Esophagus muscularis mucosa (tissue), 4 donors: ENCODE results near the gene HOXA7. TPM values are rescaled to one million over a fixed set of nuclear protein-coding genes. Genes with fewer than 3 reads are reported as not detected.

Experiments used
- DNase-seq: peaks from one replicate; pipeline ENCODE4 v3.0.0-alpha.2; 2017; ENCODE audit errors: extremely low spot score
- H3K27ac ChIP-seq, 4 donors: fragments of 200-600 bp; sonication (generic); replicated peaks in 1 of 4; 1 replicate in 3 of 4; 2 replicates in 1 of 4; pipeline ENCODE4 v1.5.1; 2016 to 2019; ENCODE audit warnings: mild to moderate bottlenecking in 1 of 4
- H3K27me3 ChIP-seq, 4 donors: fragments of 200-600 bp; sonication (generic); one replicate each; pipeline versions ENCODE4 v1.5.1 to v1.6.0; 2016 to 2019
- H3K36me3 ChIP-seq, 4 donors: fragments of 200-600 bp; sonication (generic); one replicate each; pipeline ENCODE4 v1.5.1; 2016 to 2019
- H3K4me1 ChIP-seq, 4 donors: fragments of 200-600 bp; sonication (generic); one replicate each; pipeline ENCODE4 v1.5.1; 2016 to 2019
- H3K4me3 ChIP-seq, 4 donors: fragments of 200-600 bp; sonication (generic); 1 replicate in 2 of 4; 2 replicates in 2 of 4; pipeline ENCODE4 v1.5.1; 2016 to 2019; ENCODE audit warnings: mild to moderate bottlenecking in 4 of 4, moderate library complexity in 1 of 4
- H3K9me3 ChIP-seq, 4 donors: fragments of 200-600 bp; sonication (generic); 1 replicate in 3 of 4; 2 replicates in 1 of 4; pipeline ENCODE4 v1.5.1; 2016 to 2019
- EP300 ChIP-seq: sonication (generic); formaldehyde crosslinking; IDR thresholded peaks from one replicate; pipeline ENCODE4 v1.6.1; 2017; ENCODE audit warnings: antibody characterized with exemption
- POLR2A ChIP-seq: fragments of 450-650 bp; IDR thresholded peaks from one replicate; pipeline ENCODE4 v1.6.1; 2017; ENCODE audit warnings: antibody characterized with exemption, moderate library complexity, mild to moderate bottlenecking, low read depth
- POLR2AphosphoS5 ChIP-seq, 2 donors: sonication (generic); formaldehyde crosslinking; IDR thresholded peaks; one replicate each; pipeline ENCODE4 v1.6.1; 2017; ENCODE audit warnings: antibody characterized with exemption in 2 of 2
- WGBS: methylation state at CpG from one replicate; pipeline ENCODE4 v1.1.5; 2018; 5-methylcytosine and 5-hydroxymethylcytosine counted together
- intact Hi-C: fragments of 100-400 bp; cut with DNase I; formaldehyde crosslinking; loops from one replicate; pipeline ENCODE4 v1.15.1; 2023
- small RNA-seq, 3 donors: library from RNA; depleted of rRNA; stranded (forward); fragments of <200 nt; gene quantifications; one replicate each; pipeline ENCODE3, GENCODE V24; 2016
- total RNA-seq, 4 donors: library from RNA; depleted of rRNA; stranded (reverse); fragments of >200 nt; gene quantifications; one replicate each; pipeline versions ENCODE4 v1.1.0 to v1.2.1, GENCODE V29; 2016
- TF ChIP-seq, protein P1 (sequence below), 3 experiments: fragments of 200-600 bp in 2 of 3; fragments of 450-650 bp in 1 of 3; sonication (generic) in 2 of 3; IDR thresholded peaks; one replicate each; pipeline ENCODE4 v1.5.1; 2017 to 2019; ENCODE audit warnings: antibody characterized with exemption in 3 of 3, mild to moderate bottlenecking in 2 of 3, moderate library complexity in 1 of 3

Gene HOXA7
- total RNA-seq, 4 donors from 2014 or later = 0.33 to 1.7 (median 0.49) TPM

DNA sequence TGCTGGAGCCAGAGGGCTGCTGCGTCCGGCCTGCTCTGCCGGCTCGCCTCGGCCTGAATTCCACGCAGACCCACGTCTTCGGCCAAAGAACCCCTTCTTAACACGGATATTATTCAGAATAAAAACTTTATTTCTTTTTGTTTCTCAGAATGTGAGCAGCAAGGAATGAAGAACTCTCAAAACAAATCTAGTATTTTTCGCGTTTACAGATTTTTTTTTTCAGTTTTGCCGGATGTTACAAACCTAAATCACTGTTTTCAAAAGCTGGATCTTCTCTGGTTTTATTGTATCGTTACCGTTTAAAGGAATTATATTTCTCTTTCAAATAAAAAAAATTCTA, 49.6 kb downstream of the HOXA7 start:
- WGBS = 31% methylated on average over 14 of the region's 14 CpGs
- Histone ChIP-seq H3K27ac (peak overlapping the region; percentile 96 to 100 (median 99)), H3K9me3 (no peaks in the 10 kb centered on the region), H3K27me3 (peaks cover 0 to 3% (median 0%) of the 10 kb centered on the region in 4 donors), H3K36me3 (no peaks in the 10 kb centered on the region), H3K4me3 (peak overlapping the region; percentile 66 to 96 (median 84)), H3K4me1 (peaks cover 38 to 93% (median 78%) of the 10 kb centered on the region in 4 donors)
- no peak for DNase-seq
- intact Hi-C loops = no loop called here
- TF ChIP-seq, protein P1, sequence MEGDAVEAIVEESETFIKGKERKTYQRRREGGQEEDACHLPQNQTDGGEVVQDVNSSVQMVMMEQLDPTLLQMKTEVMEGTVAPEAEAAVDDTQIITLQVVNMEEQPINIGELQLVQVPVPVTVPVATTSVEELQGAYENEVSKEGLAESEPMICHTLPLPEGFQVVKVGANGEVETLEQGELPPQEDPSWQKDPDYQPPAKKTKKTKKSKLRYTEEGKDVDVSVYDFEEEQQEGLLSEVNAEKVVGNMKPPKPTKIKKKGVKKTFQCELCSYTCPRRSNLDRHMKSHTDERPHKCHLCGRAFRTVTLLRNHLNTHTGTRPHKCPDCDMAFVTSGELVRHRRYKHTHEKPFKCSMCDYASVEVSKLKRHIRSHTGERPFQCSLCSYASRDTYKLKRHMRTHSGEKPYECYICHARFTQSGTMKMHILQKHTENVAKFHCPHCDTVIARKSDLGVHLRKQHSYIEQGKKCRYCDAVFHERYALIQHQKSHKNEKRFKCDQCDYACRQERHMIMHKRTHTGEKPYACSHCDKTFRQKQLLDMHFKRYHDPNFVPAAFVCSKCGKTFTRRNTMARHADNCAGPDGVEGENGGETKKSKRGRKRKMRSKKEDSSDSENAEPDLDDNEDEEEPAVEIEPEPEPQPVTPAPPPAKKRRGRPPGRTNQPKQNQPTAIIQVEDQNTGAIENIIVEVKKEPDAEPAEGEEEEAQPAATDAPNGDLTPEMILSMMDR (IDR thresholded peaks at IDR 0.05) = no peak

DNA sequence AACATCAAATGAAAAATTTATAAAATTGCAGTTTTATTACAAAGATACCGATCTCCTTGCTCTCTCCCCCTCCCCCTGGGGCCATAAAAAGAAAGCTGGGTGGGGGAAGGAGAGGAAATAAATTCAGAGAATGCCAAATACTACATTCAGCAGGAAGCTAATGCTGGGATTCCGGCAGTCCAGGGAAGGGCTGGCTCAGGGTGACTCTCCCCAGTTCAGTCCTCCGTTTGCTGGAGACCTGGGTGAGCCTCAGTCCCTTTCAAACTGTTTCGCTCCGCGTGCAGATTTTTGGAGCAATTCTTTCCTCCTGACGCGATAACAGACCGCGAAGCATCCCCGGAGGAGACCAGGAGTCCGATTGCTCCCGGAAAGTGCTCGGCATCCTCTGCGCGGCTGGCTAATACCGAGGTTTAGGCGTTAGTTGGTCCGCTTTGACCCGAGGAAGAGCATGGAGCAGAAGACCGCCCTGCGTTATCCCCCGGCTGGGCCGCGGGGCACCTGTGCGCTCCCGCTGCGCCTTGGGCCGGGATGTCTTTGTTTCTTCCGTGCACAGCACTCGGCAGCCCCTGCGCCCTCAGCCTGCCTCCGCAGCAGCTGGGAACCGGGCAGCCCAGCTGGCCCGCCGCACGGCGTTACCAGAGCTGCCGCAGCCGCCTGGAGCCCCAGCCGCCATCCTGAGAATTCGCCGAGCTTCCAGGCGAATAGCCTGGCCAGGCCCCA, 50.1 kb downstream of the HOXA7 start:
- peak overlapping the region; percentile 66 to 96 (median 84) for H3K4me3 ChIP-seq
- intact Hi-C loops = no loop called here
- H3K9me3 ChIP-seq = no peaks in the 10 kb centered on the region
- 20% methylated on average over 20 of the region's 44 CpGs for WGBS
- H3K27ac ChIP-seq = peak overlapping the region; percentile 96 to 100 (median 99)
- DNase-seq = no peak
- peaks cover 0 to 3% (median 0%) of the 10 kb centered on the region in 4 donors for H3K27me3 ChIP-seq
- no peaks in the 10 kb centered on the region for H3K36me3 ChIP-seq
- peak; percentile 30 for TF ChIP-seq POLR2A
- no peak for TF ChIP-seq EP300
- peak in 1 of 2 donors; percentile 18 for TF ChIP-seq POLR2AphosphoS5 (IDR thresholded peaks at IDR 0.05)
- TF ChIP-seq, protein P1 (IDR thresholded peaks at IDR 0.05) = no peak
- H3K4me1 ChIP-seq = peaks cover 38 to 91% (median 73%) of the 10 kb centered on the region in 4 donors

DNA sequence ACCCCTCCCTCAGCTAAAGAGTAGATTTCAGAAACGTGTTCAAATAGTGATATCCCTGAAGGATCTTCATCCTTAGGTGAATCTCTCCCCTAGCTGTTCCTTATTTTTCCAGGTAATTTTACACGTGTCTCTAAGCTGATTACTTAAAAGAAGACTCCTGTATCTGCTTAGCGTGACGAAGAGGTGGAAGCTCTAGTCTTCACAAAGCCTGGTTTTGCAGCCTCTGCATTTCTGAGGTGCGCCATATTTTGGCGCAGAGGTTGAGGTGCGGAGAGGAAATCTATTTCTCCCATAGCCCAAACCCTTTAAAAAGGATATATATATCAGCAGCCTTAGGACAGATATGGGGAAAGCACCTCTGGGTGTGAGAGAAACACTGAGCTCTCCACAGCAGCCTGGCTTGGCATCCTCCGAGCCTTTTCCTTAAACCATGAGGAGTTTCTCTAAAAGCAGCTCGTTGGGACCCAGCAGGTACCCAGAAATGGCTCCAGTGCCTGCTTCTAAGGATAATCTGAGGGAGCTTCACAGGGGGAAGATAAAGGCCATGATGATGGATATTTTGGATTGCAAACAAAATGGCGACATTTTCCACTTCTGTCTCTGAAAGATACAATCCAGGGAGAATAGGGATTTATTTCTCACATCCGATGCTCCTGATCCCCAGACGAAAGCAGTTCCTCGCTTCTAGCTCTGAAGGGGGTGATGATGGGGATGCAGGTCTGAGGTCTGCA, 51.0 kb downstream of the HOXA7 start:
- DNase-seq = no peak
- WGBS = 31% methylated on average over 13 of the region's 13 CpGs
- Histone ChIP-seq H3K27ac (peak overlapping the region; percentile 96 to 100 (median 99)), H3K27me3 (peaks cover 0 to 3% (median 0%) of the 10 kb centered on the region in 4 donors), H3K36me3 (no peaks in the 10 kb centered on the region), H3K9me3 (no peaks in the 10 kb centered on the region), H3K4me1 (peaks cover 33 to 89% (median 71%) of the 10 kb centered on the region in 4 donors), H3K4me3 (peak overlapping the region; percentile 66 to 96 (median 84))
- intact Hi-C loops = no loop called here
- TF ChIP-seq POLR2A (no peak), EP300 (no peak), POLR2AphosphoS5 (IDR thresholded peaks at IDR 0.05) (no peak)
- TF ChIP-seq, protein P1 (IDR thresholded peaks at IDR 0.05) = no peak

GRCh38 chr7:27104341-27105058, 52.0 kb downstream of the HOXA7 start:
- Histone ChIP-seq H3K27me3 (peaks cover 0 to 3% (median 0%) of the 10 kb centered on the region in 4 donors), H3K36me3 (no peaks in the 10 kb centered on the region), H3K4me3 (peak overlapping the region; percentile 66 to 96 (median 84)), H3K27ac (peak overlapping the region; percentile 96 to 100 (median 99)), H3K4me1 (peaks cover 32 to 89% (median 71%) of the 10 kb centered on the region in 4 donors), H3K9me3 (no peaks in the 10 kb centered on the region)
- no peak for TF ChIP-seq POLR2AphosphoS5 (IDR thresholded peaks at IDR 0.05)
- TF ChIP-seq POLR2A = no peak
- TF ChIP-seq, protein P1 (IDR thresholded peaks at IDR 0.05) = no peak
- no peak for TF ChIP-seq EP300
- intact Hi-C loops = no loop called here
- DNase-seq = no peak
- 33% methylated on average over 13 of the region's 13 CpGs for WGBS

Small RNA genes within 50 kb of the gene (small RNA-seq; reads per million reads assigned to genes)
- gene AC004080.5 (0 reads per million in 3 donors), gene RF02140 (0 reads per million in 3 donors), gene RF02141 (0 reads per million in 3 donors)

Other genes with a start within 250 kb of the HOXA7 start
- gene HOXA1, start 60.7 kb downstream of the HOXA7 start, total RNA-seq = 1 to 10 TPM in 1 of 4 donors, under 1 TPM in 3; 0.17 to 1.4 (median 0.56) TPM
- gene HOXA2, start 54.0 kb downstream of the HOXA7 start, total RNA-seq = 1 to 10 TPM; 3.3 to 5.4 (median 4.4) TPM
- gene HOXA4, start 25.9 kb downstream of the HOXA7 start, total RNA-seq = 10 to 100 TPM; 12.5 to 26.8 (median 18.1) TPM
- gene HOXA5, start 13.0 kb downstream of the HOXA7 start, total RNA-seq = 10 to 100 TPM in 3 of 4 donors, 1 to 10 TPM in 1; 7.8 to 24.8 (median 14.7) TPM
- gene HOXA6, start 8.9 kb downstream of the HOXA7 start, total RNA-seq = under 1 TPM in 2 of 4 donors, not detected in 2; 0.66 to 0.92 TPM
- gene HOXA3, start 4.1 kb downstream of the HOXA7 start, total RNA-seq = 10 to 100 TPM; 10.2 to 16.6 (median 13.8) TPM
- gene HOXA9, start 8.9 kb upstream of the HOXA7 start, total RNA-seq = under 1 TPM in 1 of 4 donors, not detected in 3; 0.50 TPM
- not detected for gene HOXA10, start 17.6 kb upstream of the HOXA7 start, total RNA-seq
- gene HOXA11, start 28.6 kb upstream of the HOXA7 start, total RNA-seq = not detected
- not detected for gene HOXA13, start 43.4 kb upstream of the HOXA7 start, total RNA-seq
- not detected for gene EVX1, start 86.1 kb upstream of the HOXA7 start, total RNA-seq